ENCODE results near the gene SKI.

DNA sequence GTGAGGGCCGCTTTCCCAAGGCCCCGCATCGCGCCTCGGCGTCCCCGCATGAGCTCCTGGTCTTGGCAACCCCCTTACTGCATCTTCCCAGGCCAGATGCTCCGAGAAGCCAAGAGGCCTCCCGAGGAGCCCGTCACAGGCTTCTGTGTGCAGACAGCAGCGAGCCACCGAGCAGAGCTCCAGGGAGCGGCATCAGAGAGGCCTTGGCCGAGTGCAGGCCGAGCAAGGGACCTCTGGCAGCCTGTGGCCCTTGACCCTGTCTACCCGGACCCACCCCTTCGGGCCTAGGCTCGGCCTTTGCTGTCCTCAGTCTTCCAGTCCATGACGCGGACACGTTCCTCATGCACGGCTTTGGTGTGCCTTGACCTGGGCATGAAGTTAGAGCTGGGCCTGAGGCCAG, 99.7 kb downstream of the SKI start:
- TF ChIP-seq EZH2 (IDR thresholded peaks at IDR 0.05; ENCODE audit: borderline replicate concordance, low read length), result no peak
- TF ChIP-seq, protein P1, sequence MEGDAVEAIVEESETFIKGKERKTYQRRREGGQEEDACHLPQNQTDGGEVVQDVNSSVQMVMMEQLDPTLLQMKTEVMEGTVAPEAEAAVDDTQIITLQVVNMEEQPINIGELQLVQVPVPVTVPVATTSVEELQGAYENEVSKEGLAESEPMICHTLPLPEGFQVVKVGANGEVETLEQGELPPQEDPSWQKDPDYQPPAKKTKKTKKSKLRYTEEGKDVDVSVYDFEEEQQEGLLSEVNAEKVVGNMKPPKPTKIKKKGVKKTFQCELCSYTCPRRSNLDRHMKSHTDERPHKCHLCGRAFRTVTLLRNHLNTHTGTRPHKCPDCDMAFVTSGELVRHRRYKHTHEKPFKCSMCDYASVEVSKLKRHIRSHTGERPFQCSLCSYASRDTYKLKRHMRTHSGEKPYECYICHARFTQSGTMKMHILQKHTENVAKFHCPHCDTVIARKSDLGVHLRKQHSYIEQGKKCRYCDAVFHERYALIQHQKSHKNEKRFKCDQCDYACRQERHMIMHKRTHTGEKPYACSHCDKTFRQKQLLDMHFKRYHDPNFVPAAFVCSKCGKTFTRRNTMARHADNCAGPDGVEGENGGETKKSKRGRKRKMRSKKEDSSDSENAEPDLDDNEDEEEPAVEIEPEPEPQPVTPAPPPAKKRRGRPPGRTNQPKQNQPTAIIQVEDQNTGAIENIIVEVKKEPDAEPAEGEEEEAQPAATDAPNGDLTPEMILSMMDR (IDR thresholded peaks at IDR 0.05; ENCODE audit: low read length), result no peak

All from OCI-LY1 (cell line).